SJCRH30 (cell line): ENCODE results near the gene UBA52. TPM values are rescaled to one million over a fixed set of nuclear protein-coding genes. Genes with fewer than 3 reads are reported as not detected.
"Not testable (repeated sequence)": the region's sequence is repeated elsewhere in the genome, so short reads cannot be mapped to it uniquely, and the experiment has no call there.

Experiments used
- DNase-seq, 2 experiments: peaks; one replicate each; pipeline ENCODE4 v3.0.0-alpha.2; 2015 to 2020
- H3K27ac ChIP-seq: fragments of 250-450 bp; sonication (Bioruptor Pico); 2 replicates; pipeline ENCODE4 v1.5.1; 2020; ENCODE audit warnings: mild to moderate bottlenecking, moderate library complexity
- H3K27me3 ChIP-seq: fragments of 250-450 bp; sonication (Bioruptor Pico); 2 replicates; pipeline ENCODE4 v1.5.1; 2020; ENCODE audit warnings: mild to moderate bottlenecking, moderate library complexity
- H3K36me3 ChIP-seq: fragments of 250-450 bp; sonication (Bioruptor Pico); 2 replicates; pipeline ENCODE4 v1.5.1; 2020; ENCODE audit warnings: mild to moderate bottlenecking, moderate library complexity
- H3K4me1 ChIP-seq: fragments of 250-450 bp; sonication (Bioruptor Pico); 2 replicates; pipeline ENCODE4 v1.5.1; 2020; ENCODE audit warnings: mild to moderate bottlenecking, moderate library complexity
- H3K4me3 ChIP-seq: fragments of 250-450 bp; sonication (Bioruptor Pico); 2 replicates; pipeline ENCODE4 v1.5.1; 2020; ENCODE audit warnings: mild to moderate bottlenecking, moderate library complexity
- H3K9me3 ChIP-seq: fragments of 250-450 bp; sonication (Bioruptor Pico); replicated peaks from 2 replicates; pipeline ENCODE4 v1.5.1; 2020; ENCODE audit warnings: mild to moderate bottlenecking, moderate library complexity
- total RNA-seq: library from RNA; depleted of rRNA; stranded (reverse); fragments of >200 nt; shearing (Covaris generic); gene quantifications from 2 replicates; pipeline ENCODE4 v1.2.3, GENCODE V29; 2014

UBA52 gene
- total RNA-seq, 1 experiment from 2014 or later, result 1,236 TPM

DNA sequence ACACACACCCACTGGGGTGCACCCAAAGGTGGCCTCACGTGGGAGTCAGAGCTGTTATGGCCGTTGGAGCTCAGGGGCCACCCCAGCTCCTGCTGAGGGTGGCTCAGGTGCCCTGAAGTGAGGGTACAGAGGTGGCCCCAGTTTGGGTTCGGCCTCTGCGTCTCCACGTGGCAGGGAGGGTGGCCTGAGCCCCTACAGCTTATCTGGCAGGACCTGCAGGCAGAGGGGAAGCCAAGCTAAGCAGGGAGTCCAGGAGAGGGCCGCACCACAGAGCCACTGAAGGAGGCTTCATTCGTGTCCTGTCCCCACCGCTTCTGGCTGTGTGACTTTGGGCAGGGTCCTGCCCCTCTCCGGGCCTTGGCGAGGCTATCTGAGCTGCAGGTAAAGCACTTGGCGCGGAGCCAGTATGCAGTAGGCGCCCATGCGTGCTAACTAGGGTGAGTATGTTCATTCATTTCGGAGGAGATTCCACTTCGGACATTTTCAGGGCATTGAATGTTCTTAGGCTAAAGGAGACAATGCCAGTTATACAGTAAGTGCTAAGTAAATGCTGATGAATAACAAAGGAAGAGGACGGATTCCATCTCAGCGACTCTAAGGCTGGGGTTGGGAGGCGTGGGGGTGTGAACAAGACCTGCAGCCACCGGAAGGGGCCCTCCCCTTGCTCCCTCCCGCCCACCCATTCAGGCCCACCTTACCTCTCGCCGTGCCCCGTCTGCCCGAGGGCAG lies 21.9 kb downstream of the UBA52 start:
- Histone ChIP-seq H3K27me3 (0 out of 2 replicates have a peak, but pooled peaks cover 4% of the 10 kb centered on the region), H3K9me3 (no peaks in the 10 kb centered on the region), H3K27ac (no peak overlapping the region), H3K4me3 (no peak overlapping the region), H3K4me1 (peaks cover 9% of the 10 kb centered on the region), H3K36me3 (no peaks in the 10 kb centered on the region)
- no peak for DNase-seq

DNA sequence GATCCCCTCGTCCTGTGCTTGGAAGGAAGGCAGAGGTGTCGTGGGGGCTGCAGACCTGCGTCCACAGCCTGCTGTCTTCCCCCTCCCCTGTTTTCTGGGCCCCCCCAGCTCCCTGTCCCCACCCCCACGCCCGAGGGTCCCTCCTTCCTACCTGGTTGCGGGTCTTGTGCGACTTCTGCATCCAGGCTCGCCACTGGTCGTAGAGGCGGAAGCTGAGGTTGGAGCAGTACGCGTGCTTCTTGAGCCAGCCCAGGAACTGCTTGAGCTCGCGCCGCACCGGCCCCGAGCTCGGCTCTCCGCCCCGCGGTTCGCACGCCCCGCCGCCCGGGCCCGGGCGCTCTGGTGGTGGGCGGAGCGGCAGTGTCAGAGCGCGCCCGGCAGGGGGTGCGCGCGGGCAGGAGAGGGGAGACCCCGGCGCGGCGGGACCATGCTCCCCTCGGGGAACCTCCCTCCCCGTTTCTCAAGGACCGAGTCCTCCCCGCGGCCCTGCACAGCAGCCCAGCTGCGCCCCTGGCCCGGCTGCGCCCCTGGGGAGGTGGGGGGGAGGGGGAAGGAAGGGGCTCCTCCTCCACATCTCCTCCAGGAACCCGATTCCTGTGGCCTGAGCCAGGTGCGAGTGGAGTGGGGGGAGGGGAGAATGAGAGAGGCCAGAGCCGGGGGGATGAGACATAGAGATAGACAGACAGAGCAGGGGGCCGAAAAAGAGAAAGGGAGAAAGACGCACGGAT lies 22.6 kb downstream of the UBA52 start:
- Histone ChIP-seq H3K27me3 (0 out of 2 replicates have a peak, but pooled peaks cover 4% of the 10 kb centered on the region), H3K9me3 (no peaks in the 10 kb centered on the region), H3K4me1 (peaks cover 9% of the 10 kb centered on the region), H3K27ac (no peak overlapping the region), H3K36me3 (no peaks in the 10 kb centered on the region), H3K4me3 (peak overlapping the region; percentile 33; the same call in 1 of the 2 replicates)
- DNase-seq, result peak; percentile 75 to 83

DNA sequence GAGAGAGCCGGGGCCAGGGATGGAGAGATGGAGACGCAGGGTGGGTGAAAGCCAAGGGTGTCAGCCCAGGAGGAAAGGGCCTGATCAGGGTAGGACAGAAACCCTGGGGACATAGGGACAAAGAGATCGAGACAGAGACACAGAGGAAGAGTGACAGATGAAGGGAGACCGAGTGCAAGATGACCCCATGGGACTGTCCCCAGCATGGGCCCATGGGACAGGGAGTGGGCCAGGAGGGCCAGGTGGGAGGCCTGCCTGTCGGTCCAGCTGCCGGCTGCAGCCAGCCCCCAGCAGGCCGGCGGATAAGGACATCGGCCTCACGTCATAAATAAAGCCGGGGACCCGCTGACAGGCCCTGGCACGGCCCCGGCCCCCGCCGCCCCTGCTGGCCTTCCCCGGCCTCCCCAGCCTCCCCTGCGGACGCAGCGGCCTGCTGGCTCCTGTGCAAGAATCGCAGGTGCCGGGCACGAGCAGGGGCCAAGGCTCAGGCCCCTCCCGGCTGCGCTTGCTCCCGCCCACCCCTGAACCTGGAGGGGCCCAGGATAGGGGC lies 23.2 kb downstream of the UBA52 start:
- no peak overlapping the region; the same call in 1 of the 2 replicates for H3K4me3 ChIP-seq

GRCh38 chr19:18595475-18595874 lies 23.8 kb downstream of the UBA52 start:
- no peaks in the 10 kb centered on the region for H3K36me3 ChIP-seq
- peaks cover 9% of the 10 kb centered on the region for H3K4me1 ChIP-seq
- no peak for DNase-seq
- no peak overlapping the region for H3K4me3 ChIP-seq
- no peaks in the 10 kb centered on the region for H3K9me3 ChIP-seq
- H3K27ac ChIP-seq, result no peak overlapping the region
- 0 out of 2 replicates have a peak, but pooled peaks cover 4% of the 10 kb centered on the region for H3K27me3 ChIP-seq

More for the DNA sequence above, 23.2 kb downstream of the UBA52 start:
- Histone ChIP-seq H3K27me3 (0 out of 2 replicates have a peak, but pooled peaks cover 4% of the 10 kb centered on the region), H3K4me1 (peaks cover 9% of the 10 kb centered on the region), H3K27ac (no peak overlapping the region), H3K36me3 (no peaks in the 10 kb centered on the region), H3K9me3 (no peaks in the 10 kb centered on the region)
- no peak for DNase-seq

DNA sequence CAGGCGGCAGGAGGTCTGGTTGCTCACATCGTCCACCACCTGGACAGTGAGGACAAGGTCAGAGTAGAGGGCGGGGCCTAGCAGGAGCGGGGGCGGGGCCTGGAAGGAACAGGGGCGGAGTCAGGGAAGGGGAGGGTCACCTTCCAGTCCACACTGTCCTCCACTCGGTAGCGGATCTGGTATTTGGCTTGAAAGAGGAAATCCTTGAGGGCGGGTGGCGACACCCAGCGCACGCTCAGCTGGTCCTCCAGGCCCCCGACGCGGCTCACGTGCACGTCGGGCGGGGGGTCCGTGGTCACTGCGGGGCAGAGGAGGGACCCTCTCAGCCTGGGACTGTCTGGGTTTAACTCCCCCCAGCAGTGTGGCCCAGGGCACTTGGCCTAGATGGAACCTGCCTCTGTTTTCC lies 25.1 kb downstream of the UBA52 start:
- no peaks in the 10 kb centered on the region for H3K9me3 ChIP-seq
- no peak overlapping the region for H3K27ac ChIP-seq
- H3K36me3 ChIP-seq, result no peaks in the 10 kb centered on the region
- peaks cover 9% of the 10 kb centered on the region for H3K4me1 ChIP-seq
- peak; percentile 69 to 70 for DNase-seq
- H3K27me3 ChIP-seq, result 0 out of 2 replicates have a peak, but pooled peaks cover 4% of the 10 kb centered on the region
- H3K4me3 ChIP-seq, result no peak overlapping the region

GRCh38 chr19:18597809-18598660 lies 26.4 kb downstream of the UBA52 start:
- Histone ChIP-seq H3K4me3 (no peak overlapping the region), H3K27me3 (0 out of 2 replicates have a peak, but pooled peaks cover 6% of the 10 kb centered on the region), H3K9me3 (no peaks in the 10 kb centered on the region), H3K4me1 (peaks cover 11% of the 10 kb centered on the region), H3K27ac (no peak overlapping the region), H3K36me3 (no peaks in the 10 kb centered on the region)
- no peak for DNase-seq

GRCh38 chr19:18599485-18599884 lies 27.8 kb downstream of the UBA52 start:
- peaks cover 15% of the 10 kb centered on the region for H3K4me1 ChIP-seq
- H3K9me3 ChIP-seq, result no peaks in the 10 kb centered on the region
- H3K4me3 ChIP-seq, result no peak overlapping the region
- H3K27me3 ChIP-seq, result 0 out of 2 replicates have a peak, but pooled peaks cover 6% of the 10 kb centered on the region
- no peak for DNase-seq
- H3K36me3 ChIP-seq, result no peaks in the 10 kb centered on the region
- H3K27ac ChIP-seq, result no peak overlapping the region

DNA sequence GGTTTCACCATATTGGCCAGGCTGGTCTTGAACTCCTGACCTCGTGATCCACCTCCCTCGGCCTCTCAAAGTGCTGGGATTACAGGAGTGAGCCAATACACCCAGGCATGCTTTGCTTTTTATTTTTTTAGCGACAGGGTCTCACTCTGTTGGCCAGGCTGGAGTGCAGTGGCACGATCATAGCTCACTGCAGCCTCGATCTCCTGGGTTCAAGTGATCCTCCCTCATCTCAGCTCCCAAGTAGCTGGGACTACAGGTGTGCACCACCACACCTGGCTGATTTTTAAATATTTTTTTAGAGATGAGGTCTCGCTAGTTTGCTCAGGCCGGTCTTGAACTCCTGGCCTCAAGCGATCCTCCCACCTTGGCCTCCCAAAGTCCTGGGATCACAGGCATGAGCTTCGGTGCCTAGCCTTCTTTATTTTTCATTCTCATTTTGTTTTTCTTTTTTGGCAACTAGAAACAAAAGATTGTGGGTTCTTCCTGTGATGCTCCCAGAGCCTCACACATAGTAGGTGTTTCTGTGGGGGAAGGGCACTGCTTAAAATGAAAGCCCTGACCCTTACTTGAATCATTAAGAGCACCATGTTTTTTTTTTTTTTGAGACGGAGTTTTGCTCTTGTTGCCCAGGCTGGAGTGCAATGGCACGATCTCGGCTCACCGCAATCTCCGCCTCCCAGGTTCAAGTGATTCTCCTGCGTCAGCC lies 29.2 kb downstream of the UBA52 start:
- DNase-seq, H3K27ac ChIP-seq, H3K9me3 ChIP-seq, H3K36me3 ChIP-seq, H3K4me3 ChIP-seq: not testable (repeated sequence)
- Histone ChIP-seq H3K4me1 (peaks cover 17% of the 10 kb centered on the region; the same call in 1 of the 2 replicates), H3K27me3 (peaks cover 11% of the 10 kb centered on the region; the same call in 1 of the 2 replicates)

DNA sequence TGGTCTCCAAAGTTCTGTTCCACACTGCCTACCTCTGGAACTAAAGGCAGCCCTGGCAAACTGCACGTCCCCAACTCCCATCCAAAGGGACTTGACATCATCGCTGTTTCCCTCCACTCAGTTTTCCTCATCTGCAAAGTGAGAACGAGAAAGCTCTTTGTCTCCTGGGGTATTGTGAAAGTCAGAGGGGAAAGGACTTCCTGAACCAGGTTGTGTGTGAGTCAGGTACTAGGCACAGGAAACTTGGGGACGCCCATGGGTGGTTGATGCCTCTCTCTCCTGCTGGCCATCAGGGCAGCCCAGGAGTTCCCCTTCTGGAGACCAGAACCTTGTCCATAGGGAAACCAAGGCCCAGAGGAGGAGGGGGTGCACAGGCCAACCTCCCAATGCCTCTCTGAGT lies 30.2 kb downstream of the UBA52 start:
- no peaks in the 10 kb centered on the region for H3K36me3 ChIP-seq
- no peak for DNase-seq
- H3K9me3 ChIP-seq, result no peaks in the 10 kb centered on the region
- H3K4me1 ChIP-seq, result peaks cover 17% of the 10 kb centered on the region; the same call in 1 of the 2 replicates
- H3K27ac ChIP-seq, result no peak overlapping the region
- no peak overlapping the region for H3K4me3 ChIP-seq
- H3K27me3 ChIP-seq, result peaks cover 11% of the 10 kb centered on the region; the same call in 1 of the 2 replicates

DNA sequence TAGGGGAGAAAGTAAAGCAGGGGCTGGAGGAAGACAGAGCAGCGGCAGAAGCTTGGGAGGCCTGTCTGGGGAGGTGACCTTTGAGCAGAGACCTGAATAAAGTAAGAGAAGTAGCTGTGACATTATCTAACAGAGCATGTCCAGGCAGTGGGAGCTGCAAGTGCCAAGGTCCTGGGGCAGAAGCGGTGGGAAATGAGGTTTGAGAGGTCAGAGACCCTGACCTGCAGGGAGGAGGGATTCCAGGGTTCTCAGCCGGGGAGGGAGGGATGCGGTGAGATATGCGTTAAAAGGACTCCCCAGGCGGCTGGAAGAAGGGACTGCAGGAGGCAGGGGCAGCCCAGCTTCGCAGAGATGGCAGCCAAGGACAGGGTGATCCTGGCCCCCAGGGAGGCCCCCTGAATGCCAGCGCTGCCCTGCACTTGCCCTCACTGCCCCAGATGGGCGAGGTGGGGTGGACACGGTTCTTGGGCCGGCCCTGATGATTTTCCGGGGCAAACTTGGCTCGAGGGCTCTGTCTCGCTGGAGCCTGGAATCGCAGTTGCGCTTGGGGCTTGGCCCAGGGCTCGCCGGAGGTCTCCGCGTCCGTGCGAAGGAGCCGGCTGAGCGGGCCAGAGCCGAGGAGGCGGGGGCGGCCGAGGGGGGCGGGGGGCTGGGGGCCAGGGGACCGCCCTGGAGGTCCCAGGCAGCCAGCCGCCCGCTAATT lies 31.7 kb downstream of the UBA52 start:
- peak overlapping the region; percentile 43 for H3K4me3 ChIP-seq

DNA sequence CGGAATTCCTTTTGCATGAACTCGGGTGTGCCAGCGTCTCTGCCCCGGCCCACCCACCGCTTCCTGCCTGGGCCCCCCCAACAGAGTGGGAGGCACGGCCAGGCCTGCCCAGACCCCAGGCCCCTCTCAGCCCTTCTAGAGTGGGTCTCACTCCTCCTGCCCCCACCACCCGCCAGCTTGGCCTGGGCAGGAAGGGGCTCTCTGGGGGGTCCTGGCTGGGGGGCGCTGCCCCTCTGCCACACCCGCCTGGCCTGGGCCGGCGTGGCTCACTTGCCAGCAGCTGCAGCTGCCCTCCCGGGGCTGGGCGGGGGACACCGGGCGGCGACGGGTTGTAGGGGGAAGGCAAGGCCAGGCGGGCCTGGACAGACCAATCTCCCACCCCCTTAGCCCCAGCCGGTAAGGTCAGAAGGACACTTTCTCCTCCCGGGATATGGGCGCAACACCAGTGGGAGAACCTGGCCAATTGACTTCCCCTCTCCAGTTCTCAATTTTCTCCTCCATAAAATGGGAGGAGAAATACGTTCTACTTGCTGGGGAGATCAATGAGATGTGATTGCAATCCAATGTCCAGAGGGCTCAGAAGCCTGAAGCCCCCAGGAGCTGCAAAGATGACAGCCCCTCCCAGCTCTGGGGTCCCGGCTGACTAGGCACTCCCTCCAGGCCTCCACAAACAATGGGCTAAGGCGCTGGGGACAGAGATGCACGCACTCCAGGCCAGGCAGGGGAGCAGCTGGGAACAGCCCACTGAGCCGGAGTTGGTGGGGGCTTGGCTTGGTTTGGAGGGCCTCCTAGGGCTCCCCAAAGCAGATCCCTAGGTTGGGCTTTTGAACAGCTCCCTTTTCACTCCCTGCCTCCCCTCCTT lies 32.5 kb downstream of the UBA52 start:
- peaks cover 32% of the 10 kb centered on the region for H3K27me3 ChIP-seq
- DNase-seq, result peak; percentile 51 to 63

More for the DNA sequence above, 31.7 kb downstream of the UBA52 start:
- no peak overlapping the region for H3K27ac ChIP-seq
- DNase-seq, result peak; percentile 48 to 55
- peaks cover 14% of the 10 kb centered on the region; the same call in 1 of the 2 replicates for H3K4me1 ChIP-seq
- no peaks in the 10 kb centered on the region for H3K9me3 ChIP-seq
- H3K36me3 ChIP-seq, result no peaks in the 10 kb centered on the region
- H3K27me3 ChIP-seq, result peaks cover 24% of the 10 kb centered on the region

DNA sequence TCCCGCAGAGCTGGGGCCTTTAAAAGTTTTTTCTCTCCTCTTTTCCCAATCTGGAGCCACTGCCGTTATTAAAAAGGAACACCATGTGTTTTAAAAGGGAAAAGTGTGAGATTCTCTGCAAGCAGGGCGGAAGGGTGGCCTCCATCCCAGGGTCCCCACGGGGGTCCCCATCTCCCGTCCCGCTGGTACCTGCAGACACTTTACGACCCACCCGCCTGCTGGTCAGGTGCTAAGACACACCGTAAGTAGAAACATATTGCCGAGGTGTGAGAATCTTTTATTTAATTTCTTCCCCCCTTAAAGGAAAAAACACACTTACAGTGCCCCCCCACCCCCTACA lies 33.1 kb downstream of the UBA52 start:
- H3K36me3 ChIP-seq, result no peaks in the 10 kb centered on the region
- no peaks in the 10 kb centered on the region for H3K9me3 ChIP-seq
- H3K4me1 ChIP-seq, result peaks cover 14% of the 10 kb centered on the region; the same call in 1 of the 2 replicates
- H3K4me3 ChIP-seq, result no peak overlapping the region; the same call in 1 of the 2 replicates
- DNase-seq, result no peak
- no peak overlapping the region for H3K27ac ChIP-seq
- H3K27me3 ChIP-seq, result peaks cover 38% of the 10 kb centered on the region

More for the DNA sequence above, 32.5 kb downstream of the UBA52 start:
- Histone ChIP-seq H3K4me3 (peak overlapping the region; percentile 43), H3K9me3 (no peaks in the 10 kb centered on the region), H3K4me1 (peaks cover 14% of the 10 kb centered on the region; the same call in 1 of the 2 replicates), H3K27ac (peak overlapping the region; percentile 38; the same call in 1 of the 2 replicates), H3K36me3 (no peaks in the 10 kb centered on the region)
